ENCODE data around the gene CACNA1C. TPM values are rescaled to one million over a fixed set of nuclear protein-coding genes. Genes with fewer than 3 reads are reported as not detected.

Gene CACNA1C
- total and polyA plus RNA-seq, 2 of the 4 experiments (the other 2 are of a cell fraction), result 1.6 to 2.6 TPM

DNA sequence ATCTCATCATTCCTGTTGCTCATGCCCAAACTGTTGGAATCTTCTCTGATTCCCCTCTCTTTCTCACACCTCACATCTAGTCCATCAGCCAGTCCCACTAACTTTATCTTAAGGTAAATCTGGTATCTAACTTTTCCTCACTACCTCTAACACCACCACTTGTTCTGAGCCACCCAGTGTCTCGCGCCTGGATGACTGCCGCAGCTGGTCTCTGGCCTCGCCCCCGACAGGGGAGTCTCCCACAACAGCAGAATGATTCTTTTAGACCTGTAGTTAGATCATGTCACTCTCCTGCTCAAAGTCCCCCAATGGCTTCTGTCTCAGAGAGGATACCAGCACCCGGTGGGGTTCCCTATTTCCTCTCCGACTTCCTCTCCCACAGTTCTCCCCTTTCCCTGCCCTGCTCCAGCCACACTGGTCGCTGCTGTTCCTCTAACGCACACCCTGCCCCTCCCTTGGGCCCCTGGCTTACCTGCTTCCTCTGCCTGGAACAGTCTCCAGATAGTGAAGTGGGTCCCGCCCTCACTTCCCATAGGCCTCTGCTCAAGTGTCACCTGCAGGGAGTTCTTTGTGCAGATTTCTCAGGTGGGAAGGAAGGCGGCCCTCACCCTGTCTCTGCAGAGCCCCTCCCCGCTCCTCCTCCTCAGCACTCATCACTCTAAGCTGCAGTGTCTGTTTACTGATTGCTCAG is 403.5 kb downstream of the CACNA1C start:
- Histone ChIP-seq H3K4ac (ENCODE audit: low read depth, low read length) (no peak overlapping the region), H3K79me1 (ENCODE audit: low read depth in 1 of 2, low read length in 2 of 2) (no peaks in the 10 kb centered on the region), H2BK120ac (ENCODE audit: low read depth, low read length) (no peak overlapping the region), H3K56ac (ENCODE audit: extremely low read depth, insufficient read depth, low read length) (no peak overlapping the region), H3K27me3 (ENCODE audit: control insufficient read depth, insufficient read depth, low read length) (no peaks in the 10 kb centered on the region), H2BK20ac (ENCODE audit: low read depth, low read length) (no peak overlapping the region), H2AK9ac (replicated peaks; ENCODE audit: low read depth, low read length, poor library complexity) (no peak overlapping the region), H2BK15ac (ENCODE audit: low read depth, low read length) (no peak overlapping the region), H2BK5ac (ENCODE audit: low read depth, low read length, poor library complexity, severe bottlenecking) (no peak overlapping the region), H3K4me3 (ENCODE audit: insufficient read depth, low read depth, low read length) (no peak overlapping the region), H3K27ac (ENCODE audit: insufficient read depth, low read length) (no peak overlapping the region), H3K9me3 (ENCODE audit: control insufficient read depth, insufficient read depth, low read length) (no peaks in the 10 kb centered on the region), H3K4me2 (ENCODE audit: low read depth, low read length) (no peak overlapping the region), H3K18ac (ENCODE audit: low read depth, low read length) (no peak overlapping the region), H2AFZ (replicated peaks; ENCODE audit: low read length, poor library complexity) (no peak overlapping the region), H3K23ac (ENCODE audit: low read depth, low read length) (no peak overlapping the region), H3K14ac (replicated peaks; ENCODE audit: low read depth, low read length) (no peak overlapping the region), H3K4me1 (ENCODE audit: control insufficient read depth, insufficient read depth, low read length) (no peaks in the 10 kb centered on the region), H3K9ac (ENCODE audit: low read depth, low read length) (no peak overlapping the region), H4K20me1 (ENCODE audit: insufficient read depth, low read length) (no peaks in the 10 kb centered on the region), H4K8ac (ENCODE audit: low read depth in 2 of 2, low read length in 2 of 2) (no peak overlapping the region), H4K91ac (ENCODE audit: insufficient read depth, low read depth, low read length) (no peak overlapping the region), H3K36me3 (ENCODE audit: control insufficient read depth, insufficient read depth, low read length) (peaks cover 11% of the 10 kb centered on the region), H2AK5ac (ENCODE audit: low read depth, low read length) (no peak overlapping the region), H3K9me1 (ENCODE audit: insufficient read depth, low read length) (no peaks in the 10 kb centered on the region), H4K5ac (ENCODE audit: low read depth, low read length) (no peak overlapping the region)
- intact Hi-C loops (cut with micrococcal nuclease) (no loop called here), in situ Hi-C loops (cut with MboI; ENCODE audit: low sequenced_read_pairs) (no loop called here), dilution Hi-C loops (cut with HindIII; ENCODE audit: low sequenced_read_pairs, unreplicated experiment) (no loop called here)
- POLR2A ChIA-PET (ENCODE audit: unreplicated experiment), result no interaction called here
- CTCF ChIA-PET, result no interaction called here
- ATAC-seq (ENCODE audit: low read depth) (no peak), DNase-seq (no peak)
- 89% methylated on average over 5 of the region's 12 CpGs; no CpG with 5 or more reads in 1 of the 2 experiments for WGBS, 2 experiments (ENCODE audit: extremely low coverage in 2 of 2, insufficient read length in 1 of 2)
- no TSS peak for BruUV-seq (replicated peaks)
- TF ChIP-seq CHD1 (IDR thresholded peaks at IDR 0.05; ENCODE audit: low read depth, low read length), result no peak
- no peak for TF ChIP-seq MXI1 (IDR thresholded peaks at IDR 0.05; ENCODE audit: borderline replicate concordance, low read depth, low read length)
- no peak for TF ChIP-seq FOS (IDR thresholded peaks at IDR 0.05; ENCODE audit: low read depth, low read length)
- TF ChIP-seq MAZ (IDR thresholded peaks at IDR 0.05; ENCODE audit: borderline replicate concordance, low read depth, low read length), result no peak
- TF ChIP-seq RFX5 (IDR thresholded peaks at IDR 0.05; ENCODE audit: low read depth, low read length), result no peak
- no peak for TF ChIP-seq POLR2A (IDR thresholded peaks at IDR 0.05; ENCODE audit: low read depth, low read length)
- TF ChIP-seq, protein P1, sequence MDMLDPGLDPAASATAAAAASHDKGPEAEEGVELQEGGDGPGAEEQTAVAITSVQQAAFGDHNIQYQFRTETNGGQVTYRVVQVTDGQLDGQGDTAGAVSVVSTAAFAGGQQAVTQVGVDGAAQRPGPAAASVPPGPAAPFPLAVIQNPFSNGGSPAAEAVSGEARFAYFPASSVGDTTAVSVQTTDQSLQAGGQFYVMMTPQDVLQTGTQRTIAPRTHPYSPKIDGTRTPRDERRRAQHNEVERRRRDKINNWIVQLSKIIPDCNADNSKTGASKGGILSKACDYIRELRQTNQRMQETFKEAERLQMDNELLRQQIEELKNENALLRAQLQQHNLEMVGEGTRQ (IDR thresholded peaks at IDR 0.05; ENCODE audit: low read depth, low read length), result no peak
- no peak for TF ChIP-seq MAFK (IDR thresholded peaks at IDR 0.05; ENCODE audit: low read depth, low read length)
- TF ChIP-seq RAD21 (IDR thresholded peaks at IDR 0.05; ENCODE audit: low read length), result no peak
- no peak for TF ChIP-seq BHLHE40 (IDR thresholded peaks at IDR 0.05; ENCODE audit: low read depth, low read length)
- no peak for TF ChIP-seq RCOR1 (IDR thresholded peaks at IDR 0.05; ENCODE audit: insufficient replicate concordance, low read length)
- TF ChIP-seq SMC3 (IDR thresholded peaks at IDR 0.05; ENCODE audit: low read depth, low read length), result no peak
- TF ChIP-seq, protein P2, sequence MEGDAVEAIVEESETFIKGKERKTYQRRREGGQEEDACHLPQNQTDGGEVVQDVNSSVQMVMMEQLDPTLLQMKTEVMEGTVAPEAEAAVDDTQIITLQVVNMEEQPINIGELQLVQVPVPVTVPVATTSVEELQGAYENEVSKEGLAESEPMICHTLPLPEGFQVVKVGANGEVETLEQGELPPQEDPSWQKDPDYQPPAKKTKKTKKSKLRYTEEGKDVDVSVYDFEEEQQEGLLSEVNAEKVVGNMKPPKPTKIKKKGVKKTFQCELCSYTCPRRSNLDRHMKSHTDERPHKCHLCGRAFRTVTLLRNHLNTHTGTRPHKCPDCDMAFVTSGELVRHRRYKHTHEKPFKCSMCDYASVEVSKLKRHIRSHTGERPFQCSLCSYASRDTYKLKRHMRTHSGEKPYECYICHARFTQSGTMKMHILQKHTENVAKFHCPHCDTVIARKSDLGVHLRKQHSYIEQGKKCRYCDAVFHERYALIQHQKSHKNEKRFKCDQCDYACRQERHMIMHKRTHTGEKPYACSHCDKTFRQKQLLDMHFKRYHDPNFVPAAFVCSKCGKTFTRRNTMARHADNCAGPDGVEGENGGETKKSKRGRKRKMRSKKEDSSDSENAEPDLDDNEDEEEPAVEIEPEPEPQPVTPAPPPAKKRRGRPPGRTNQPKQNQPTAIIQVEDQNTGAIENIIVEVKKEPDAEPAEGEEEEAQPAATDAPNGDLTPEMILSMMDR (conservative IDR thresholded peaks at IDR 0.05; ENCODE audit: low read depth, low read length), result no peak
- TF ChIP-seq CEBPB (IDR thresholded peaks at IDR 0.05; ENCODE audit: low read depth, low read length), result no peak
- TF ChIP-seq NFE2L2 (IDR thresholded peaks at IDR 0.05; ENCODE audit: low read depth, low read length), result no peak
- TF ChIP-seq, protein P3, sequence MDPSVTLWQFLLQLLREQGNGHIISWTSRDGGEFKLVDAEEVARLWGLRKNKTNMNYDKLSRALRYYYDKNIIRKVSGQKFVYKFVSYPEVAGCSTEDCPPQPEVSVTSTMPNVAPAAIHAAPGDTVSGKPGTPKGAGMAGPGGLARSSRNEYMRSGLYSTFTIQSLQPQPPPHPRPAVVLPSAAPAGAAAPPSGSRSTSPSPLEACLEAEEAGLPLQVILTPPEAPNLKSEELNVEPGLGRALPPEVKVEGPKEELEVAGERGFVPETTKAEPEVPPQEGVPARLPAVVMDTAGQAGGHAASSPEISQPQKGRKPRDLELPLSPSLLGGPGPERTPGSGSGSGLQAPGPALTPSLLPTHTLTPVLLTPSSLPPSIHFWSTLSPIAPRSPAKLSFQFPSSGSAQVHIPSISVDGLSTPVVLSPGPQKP (IDR thresholded peaks at IDR 0.05; ENCODE audit: borderline replicate concordance, low read depth, low read length), result no peak

All from IMR-90 (cell line).